Myometrial cell (primary cell): ENCODE results near the gene C1QTNF8. TPM values are rescaled to one million over a fixed set of nuclear protein-coding genes. Genes with fewer than 3 reads are reported as not detected.

Source experiments
- total RNA-seq: library from RNA; depleted of rRNA; stranded (reverse); fragments of >200 nt; gene quantifications from 2 replicates; pipeline ENCODE4 v1.2.3, GENCODE V29; 2015

The C1QTNF8 gene
- not detected in 2 replicates for total RNA-seq

GRCh38 chr16:1096169-1097082 is at the start of gene C1QTNF8:
Gene C1QTNF8 (minus strand): TSS chr16:1096244. CDS start chr16:1094922, 1,322 bp downstream.

GRCh38 chr16:1072526-1073261 is 23.4 kb downstream of the C1QTNF8 start, which contains the start of gene SSTR5:
Gene SSTR5 (plus strand): TSS chr16:1072747. CDS start chr16:1078869, 6,122 bp downstream.

Other genes starting within 250 kb of the C1QTNF8 start
- 21.6 and 22.5 TPM in 2 replicates for gene LMF1, start 125.3 kb downstream of the C1QTNF8 start, total RNA-seq
- under 0.01 TPM in 1 of 2 replicates, not detected in the other for gene SOX8, start 114.5 kb downstream of the C1QTNF8 start, total RNA-seq
- gene SSTR5, start 23.5 kb downstream of the C1QTNF8 start, total RNA-seq, result not detected in 2 replicates
- gene CACNA1H, start 56.9 kb upstream of the C1QTNF8 start, total RNA-seq, result 8.7 and 9.2 TPM in 2 replicates
- gene TPSG1, start 129.0 kb upstream of the C1QTNF8 start, total RNA-seq, result not detected in 2 replicates
- not detected in 2 replicates for gene TPSB2, start 133.9 kb upstream of the C1QTNF8 start, total RNA-seq
- not detected in 2 replicates for gene TPSAB1, start 144.5 kb upstream of the C1QTNF8 start, total RNA-seq
- gene TPSD1, start 159.8 kb upstream of the C1QTNF8 start, total RNA-seq, result not detected in 2 replicates
- gene UBE2I, start 213.4 kb upstream of the C1QTNF8 start, total RNA-seq, result 69.6 and 90.8 TPM in 2 replicates
- gene BAIAP3, start 237.4 kb upstream of the C1QTNF8 start, total RNA-seq, result 0.53 and 1.4 TPM in 2 replicates